OCI-LY7 (cell line): ENCODE measurements around the gene TMEM8B. TPM values are rescaled to one million over a fixed set of nuclear protein-coding genes. Genes with fewer than 3 reads are reported as not detected.
"Not testable (repeated sequence)": the region's sequence is repeated elsewhere in the genome, so short reads cannot be mapped to it uniquely, and the experiment has no call there.

Experiments used
- BruUV-seq: library from RNA; stranded (reverse); fragments of 400-500 nt; replicated peaks from 2 replicates; lab custom pipeline; 2021; lab: Mats Ljungman, UMichigan
- CTCF ChIA-PET: fragments of 300-600 bp; sonication (Branson Sonifier 250); formaldehyde crosslinking; loops from one replicate; lab custom pipeline; 2022; ENCODE audit warnings: antibody characterized with exemption; ENCODE audit not compliant: unreplicated experiment; lab: Charles Lee
- POLR2A ChIA-PET: fragments of 300-600 bp; sonication (Branson Sonifier 250); formaldehyde crosslinking; loops from one replicate; lab custom pipeline; 2022; ENCODE audit warnings: antibody characterized with exemption; lab: Charles Lee
- DNase-seq: peaks from one replicate; pipeline ENCODE4 v3.0.0-alpha.2; 2015; ENCODE audit warnings: low spot score
- H2AFZ ChIP-seq: fragments of 200-600 bp; sonication (generic), shearing (Covaris generic); 2 replicates; pipeline ENCODE4 v1.6.1; 2014; ENCODE audit warnings: mild to moderate bottlenecking, antibody characterized with exemption, low read length, moderate library complexity
- H3K27ac ChIP-seq: fragments of 200-600 bp; sonication (generic); 2 replicates; pipeline ENCODE4 v1.5.1; 2014; ENCODE audit warnings: mixed run types, low read depth, mild to moderate bottlenecking, moderate library complexity, low read length, inconsistent platforms; ENCODE audit not compliant: poor library complexity, severe bottlenecking
- H3K36me3 ChIP-seq: fragments of 200-600 bp; sonication (generic); 2 replicates; pipeline ENCODE4 v1.6.1; 2014; ENCODE audit warnings: mild to moderate bottlenecking, antibody characterized with exemption, low read length, moderate library complexity, mixed read lengths; ENCODE audit not compliant: insufficient read depth
- H3K4me1 ChIP-seq: fragments of 200-600 bp; sonication (generic); 2 replicates; pipeline ENCODE4 v1.5.1; 2014; ENCODE audit warnings: mild to moderate bottlenecking, low read length; ENCODE audit not compliant: insufficient read depth, poor library complexity, severe bottlenecking
- H3K4me2 ChIP-seq: fragments of 200-600 bp; sonication (generic); 2 replicates; pipeline ENCODE4 v1.6.1; 2014; ENCODE audit warnings: mild to moderate bottlenecking, low read length
- H3K4me3 ChIP-seq: fragments of 200-600 bp; sonication (generic); 2 replicates; pipeline ENCODE4 v1.5.1; 2014; ENCODE audit warnings: mild to moderate bottlenecking, low read depth, low read length; ENCODE audit not compliant: poor library complexity, severe bottlenecking
- H3K79me2 ChIP-seq: fragments of 200-600 bp; sonication (generic); 2 replicates; pipeline ENCODE4 v1.6.1; 2016; ENCODE audit warnings: low read depth, mild to moderate bottlenecking, low read length, moderate library complexity, mixed read lengths; ENCODE audit not compliant: insufficient read depth
- H3K9me2 ChIP-seq: fragments of 200-600 bp; sonication (generic); 2 replicates; pipeline ENCODE4 v1.6.1; 2016; ENCODE audit warnings: mild to moderate bottlenecking, low read length, mixed read lengths; ENCODE audit not compliant: insufficient read depth
- H3K9me3 ChIP-seq: fragments of 200-600 bp; sonication (generic); 2 replicates; pipeline ENCODE4 v1.6.1; 2014; ENCODE audit warnings: mild to moderate bottlenecking, mixed run types, low read length, mixed read lengths
- H4K20me1 ChIP-seq: fragments of 200-600 bp; sonication (generic); 2 replicates; pipeline ENCODE4 v1.6.1; 2014; ENCODE audit warnings: mild to moderate bottlenecking, antibody characterized with exemption, low read length, moderate library complexity, mixed read lengths; ENCODE audit not compliant: insufficient read depth
- EZH2phosphoT487 ChIP-seq: fragments of 200-600 bp; sonication (generic); IDR thresholded peaks from 2 replicates; pipeline ENCODE4 v1.6.1; 2018; ENCODE audit warnings: low read depth, borderline replicate concordance, mild to moderate bottlenecking, mixed run types, antibody characterized with exemption, low read length, moderate library complexity, mixed read lengths
- intact Hi-C: fragments of 100-400 bp; cut with micrococcal nuclease; formaldehyde crosslinking; loops from one replicate; pipeline ENCODE4 v1.10.0; 2022; ENCODE audit not compliant: unreplicated experiment
- total RNA-seq, 2 experiments: library from RNA; depleted of rRNA in 1 of 2; stranded (reverse); fragments of >200 nt in 1 of 2; shearing (Covaris generic) in 1 of 2; gene quantifications; 2 replicates each; pipeline ENCODE4 v1.2.3, GENCODE V29; 2014 to 2022
- TF ChIP-seq, protein P1 (sequence below): fragments of 200-600 bp; sonication (generic); conservative IDR thresholded peaks from 2 replicates; pipeline ENCODE4 v1.5.1; 2014; ENCODE audit warnings: mild to moderate bottlenecking, antibody characterized with exemption, low read length, moderate library complexity, mixed read lengths

The TMEM8B gene
- total RNA-seq, 2 experiments from 2014 or later: 3.1 to 15.7 TPM

- no peaks in the 10 kb centered on the region for H4K20me1 ChIP-seq
- BruUV-seq: no TSS peak
- no peak overlapping the region for H3K4me3 ChIP-seq
- no peaks in the 10 kb centered on the region for H3K79me2 ChIP-seq
- H3K9me3 ChIP-seq: 0 out of 2 replicates have a peak, but pooled peaks cover 3% of the 10 kb centered on the region
- H3K27ac ChIP-seq: no peak overlapping the region
- ChIA-PET CTCF (no interaction called here), POLR2A (no interaction called here)
- peaks cover 4% of the 10 kb centered on the region for H3K4me1 ChIP-seq
- H2AFZ ChIP-seq: no peak overlapping the region
- TF ChIP-seq EZH2phosphoT487: no peak
- TF ChIP-seq, protein P1, sequence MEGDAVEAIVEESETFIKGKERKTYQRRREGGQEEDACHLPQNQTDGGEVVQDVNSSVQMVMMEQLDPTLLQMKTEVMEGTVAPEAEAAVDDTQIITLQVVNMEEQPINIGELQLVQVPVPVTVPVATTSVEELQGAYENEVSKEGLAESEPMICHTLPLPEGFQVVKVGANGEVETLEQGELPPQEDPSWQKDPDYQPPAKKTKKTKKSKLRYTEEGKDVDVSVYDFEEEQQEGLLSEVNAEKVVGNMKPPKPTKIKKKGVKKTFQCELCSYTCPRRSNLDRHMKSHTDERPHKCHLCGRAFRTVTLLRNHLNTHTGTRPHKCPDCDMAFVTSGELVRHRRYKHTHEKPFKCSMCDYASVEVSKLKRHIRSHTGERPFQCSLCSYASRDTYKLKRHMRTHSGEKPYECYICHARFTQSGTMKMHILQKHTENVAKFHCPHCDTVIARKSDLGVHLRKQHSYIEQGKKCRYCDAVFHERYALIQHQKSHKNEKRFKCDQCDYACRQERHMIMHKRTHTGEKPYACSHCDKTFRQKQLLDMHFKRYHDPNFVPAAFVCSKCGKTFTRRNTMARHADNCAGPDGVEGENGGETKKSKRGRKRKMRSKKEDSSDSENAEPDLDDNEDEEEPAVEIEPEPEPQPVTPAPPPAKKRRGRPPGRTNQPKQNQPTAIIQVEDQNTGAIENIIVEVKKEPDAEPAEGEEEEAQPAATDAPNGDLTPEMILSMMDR: no peak
- no peak for DNase-seq
- H3K4me2 ChIP-seq: no peak overlapping the region
- no peaks in the 10 kb centered on the region for H3K9me2 ChIP-seq
- no peaks in the 10 kb centered on the region for H3K36me3 ChIP-seq
- intact Hi-C loops: no loop called here
These were observed 82.7 kb downstream of the TMEM8B start for GRCh38 chr9:35911690-35912089.

DNA sequence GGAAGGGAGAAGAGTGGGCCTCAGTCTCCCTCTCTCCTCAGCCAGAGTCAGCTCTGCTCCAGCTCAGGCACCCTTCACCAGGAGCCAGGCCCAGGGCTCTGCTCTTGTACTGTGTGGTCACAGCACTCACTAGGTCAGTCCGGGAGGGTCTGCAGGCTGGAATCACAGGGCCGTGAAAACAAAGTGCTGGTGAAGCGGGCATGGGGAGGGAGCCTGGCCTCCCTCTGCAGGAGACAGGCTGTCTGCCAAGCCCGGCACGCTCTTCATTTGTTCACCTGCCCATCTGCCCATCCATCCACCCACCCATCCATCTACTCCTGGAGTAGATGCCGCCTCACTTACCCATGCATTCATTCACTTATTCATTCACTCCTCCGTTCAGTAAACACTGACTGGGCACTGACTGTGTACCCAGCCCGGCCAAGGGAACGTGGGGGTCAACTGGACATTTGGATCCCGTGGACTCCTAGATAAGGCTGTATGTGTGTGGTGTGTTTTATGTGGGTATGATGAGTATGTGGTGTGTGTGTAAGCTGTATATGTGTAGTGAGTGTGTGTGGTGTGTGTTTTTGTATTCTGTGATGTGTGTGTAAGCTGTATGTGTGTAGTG, 83.9 kb downstream of the TMEM8B start:
- no peak for TF ChIP-seq EZH2phosphoT487
- TF ChIP-seq, protein P1: no peak
- intact Hi-C loops: no loop called here
- Histone ChIP-seq H3K9me2 (no peaks in the 10 kb centered on the region), H3K27ac (no peak overlapping the region), H2AFZ (no peak overlapping the region), H3K4me1 (peaks cover 4% of the 10 kb centered on the region), H4K20me1 (no peaks in the 10 kb centered on the region), H3K36me3 (no peaks in the 10 kb centered on the region), H3K4me3 (no peak overlapping the region), H3K79me2 (no peaks in the 10 kb centered on the region), H3K4me2 (no peak overlapping the region), H3K9me3 (0 out of 2 replicates have a peak, but pooled peaks cover 3% of the 10 kb centered on the region)
- ChIA-PET CTCF (no interaction called here), POLR2A (interaction anchor here (0.6 to 1.1 kb wide), 2 partner anchors 17 to 24 kb away, joined by 3 to 4 read pairs; no protein-coding TSS in a partner anchor)
- DNase-seq: no peak
- BruUV-seq: no TSS peak

GRCh38 chr9:35913429-35913828, 84.4 kb downstream of the TMEM8B start:
- H3K9me3 ChIP-seq, H3K27ac ChIP-seq, CTCF ChIA-PET, DNase-seq, H3K4me1 ChIP-seq, H3K4me3 ChIP-seq, intact Hi-C loops, H3K4me2 ChIP-seq, H2AFZ ChIP-seq, H3K9me2 ChIP-seq, H3K79me2 ChIP-seq, BruUV-seq, H3K36me3 ChIP-seq, H4K20me1 ChIP-seq: not testable (repeated sequence)
- POLR2A ChIA-PET: interaction anchor here (0.6 to 1.1 kb wide), 2 partner anchors 17 to 25 kb away, joined by 3 to 4 read pairs; no protein-coding TSS in a partner anchor
